Measurements from ENCODE around the gene AGO3. TPM values are rescaled to one million over a fixed set of nuclear protein-coding genes. Genes with fewer than 3 reads are reported as not detected.

Gene AGO3
- total RNA-seq, 2 donors from 2014 or later, result 19.4 to 32.7 TPM

DNA sequence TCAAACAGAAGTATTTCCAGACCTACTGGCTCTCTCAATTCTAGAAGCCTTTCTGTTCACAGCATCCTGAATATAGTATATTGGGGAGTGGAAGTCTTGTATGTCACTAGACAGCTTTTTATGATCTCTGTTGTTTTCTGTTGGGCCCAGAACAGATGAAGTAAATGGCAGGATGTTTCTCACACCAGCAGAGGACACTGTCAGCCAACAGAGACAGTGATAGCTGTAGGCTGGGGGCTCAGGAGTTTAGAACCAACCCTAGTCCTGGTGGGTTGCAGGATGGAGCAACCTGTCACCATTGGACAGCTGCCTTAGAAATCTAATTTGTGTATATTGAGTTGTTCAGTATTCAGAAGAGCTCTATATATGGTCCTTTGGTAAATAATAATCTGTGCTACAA lies 31.0 kb upstream of the AGO3 start:
- no peak for TF ChIP-seq POLR2A (IDR thresholded peaks at IDR 0.05)
- TF ChIP-seq POLR2AphosphoS5 (IDR thresholded peaks at IDR 0.05), result no peak
- no peak for TF ChIP-seq CTCF (IDR thresholded peaks at IDR 0.05)
- Histone ChIP-seq H3K36me3 (no peaks in the 10 kb centered on the region), H3K9me3 (no peaks in the 10 kb centered on the region), H3K4me3 (no peak overlapping the region), H3K27ac (no peak overlapping the region), H3K27me3 (replicated peaks; ENCODE audit: insufficient read depth) (no peaks in the 10 kb centered on the region), H3K4me1 (replicated peaks) (no peaks in the 10 kb centered on the region)
- DNase-seq (ENCODE audit: low spot score), result no peak
- intact Hi-C loops (cut with DNase I), result no loop called here

DNA sequence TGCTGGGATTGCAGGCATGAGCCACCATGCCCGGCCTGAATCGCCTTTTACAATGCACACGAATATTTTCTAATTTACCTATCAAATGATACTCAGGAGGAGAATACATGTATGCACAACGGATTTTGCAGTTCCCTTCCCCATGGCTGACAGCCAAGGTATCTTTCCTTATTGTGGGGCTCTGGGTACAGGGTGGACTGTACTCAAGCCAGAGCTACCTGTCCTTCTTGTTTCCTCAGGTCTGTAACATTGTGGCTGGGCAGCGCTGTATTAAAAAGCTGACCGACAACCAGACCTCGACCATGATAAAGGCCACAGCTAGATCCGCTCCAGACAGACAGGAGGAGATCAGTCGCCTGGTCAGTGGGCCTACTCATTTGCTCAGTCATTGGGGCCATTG lies 29.7 kb upstream of the AGO3 start:
- peak; percentile 65 for DNase-seq (ENCODE audit: low spot score)
- H3K27me3 ChIP-seq (replicated peaks; ENCODE audit: insufficient read depth), result no peaks in the 10 kb centered on the region
- no peaks in the 10 kb centered on the region for H3K9me3 ChIP-seq
- no peak for TF ChIP-seq CTCF (IDR thresholded peaks at IDR 0.05)
- TF ChIP-seq POLR2A (IDR thresholded peaks at IDR 0.05), result no peak
- peak; percentile 82 for TF ChIP-seq POLR2AphosphoS5 (IDR thresholded peaks at IDR 0.05)
- H3K27ac ChIP-seq, result peak overlapping the region in 1 of 2 donors; percentile 58
- H3K4me3 ChIP-seq, result no peak overlapping the region
- intact Hi-C loops (cut with DNase I), result no loop called here
- no peaks in the 10 kb centered on the region for H3K4me1 ChIP-seq (replicated peaks)
- H3K36me3 ChIP-seq, result no peaks in the 10 kb centered on the region
- WGBS, result 74% methylated on average over 9 of the region's 9 CpGs

- 84% methylated on average over 2 of the region's 2 CpGs for WGBS
- H3K4me1 ChIP-seq (replicated peaks), result no peaks in the 10 kb centered on the region
- TF ChIP-seq POLR2A (IDR thresholded peaks at IDR 0.05), result no peak
- TF ChIP-seq POLR2AphosphoS5 (IDR thresholded peaks at IDR 0.05), result no peak
- TF ChIP-seq CTCF (IDR thresholded peaks at IDR 0.05), result no peak
- H3K4me3 ChIP-seq, result no peak overlapping the region
- no peaks in the 10 kb centered on the region for H3K27me3 ChIP-seq (replicated peaks; ENCODE audit: insufficient read depth)
- H3K27ac ChIP-seq, result no peak overlapping the region
- intact Hi-C loops (cut with DNase I), result no loop called here
- H3K9me3 ChIP-seq, result no peaks in the 10 kb centered on the region
- no peak for DNase-seq (ENCODE audit: low spot score)
- H3K36me3 ChIP-seq, result no peaks in the 10 kb centered on the region
Measured at GRCh38 chr1:35902671-35903070, 28.2 kb upstream of the AGO3 start.

- Histone ChIP-seq H3K4me1 (replicated peaks) (no peaks in the 10 kb centered on the region), H3K27ac (no peak overlapping the region), H3K4me3 (no peak overlapping the region), H3K36me3 (peaks cover 16 to 21% of the 10 kb centered on the region in 2 donors), H3K9me3 (no peaks in the 10 kb centered on the region), H3K27me3 (replicated peaks; ENCODE audit: insufficient read depth) (no peaks in the 10 kb centered on the region)
- no peak for DNase-seq (ENCODE audit: low spot score)
- 100% methylated on average over 1 of the region's 1 CpG for WGBS
- TF ChIP-seq POLR2AphosphoS5 (IDR thresholded peaks at IDR 0.05) (no peak), POLR2A (IDR thresholded peaks at IDR 0.05) (no peak), CTCF (IDR thresholded peaks at IDR 0.05) (no peak)
- intact Hi-C loops (cut with DNase I), result no loop called here
Measured at GRCh38 chr1:35914717-35915116, 16.2 kb upstream of the AGO3 start.

DNA sequence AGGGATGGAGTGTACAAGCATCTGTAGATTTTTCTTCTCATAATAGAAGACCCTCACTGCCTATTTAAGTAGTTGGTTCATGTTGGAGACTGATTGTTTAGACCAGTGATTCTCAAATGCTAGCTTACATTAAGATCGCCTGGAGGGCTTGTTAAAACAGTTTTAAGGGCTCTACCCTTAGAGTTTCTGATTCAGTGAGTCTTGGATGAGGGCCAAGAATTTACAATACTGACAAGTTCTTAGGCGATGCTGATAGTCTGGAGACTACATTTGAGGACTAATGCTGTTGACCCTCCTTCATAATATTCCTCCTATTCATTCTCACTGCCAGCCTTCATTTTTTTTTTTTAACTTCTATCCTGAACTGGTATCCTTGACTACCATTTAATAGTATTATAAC lies 15.2 kb upstream of the AGO3 start:
- TF ChIP-seq CTCF (IDR thresholded peaks at IDR 0.05), result no peak
- no peak for TF ChIP-seq POLR2AphosphoS5 (IDR thresholded peaks at IDR 0.05)
- no peak for TF ChIP-seq POLR2A (IDR thresholded peaks at IDR 0.05)
- DNase-seq (ENCODE audit: low spot score), result no peak
- Histone ChIP-seq H3K4me3 (no peak overlapping the region), H3K27me3 (replicated peaks; ENCODE audit: insufficient read depth) (no peaks in the 10 kb centered on the region), H3K27ac (no peak overlapping the region), H3K4me1 (replicated peaks) (no peaks in the 10 kb centered on the region), H3K36me3 (peaks cover 16 to 21% of the 10 kb centered on the region in 2 donors), H3K9me3 (no peaks in the 10 kb centered on the region)
- 42% methylated on average over 2 of the region's 2 CpGs for WGBS
- intact Hi-C loops (cut with DNase I), result no loop called here
